Brain microvascular endothelial cell (primary cell): ENCODE measurements around the gene PKN1.
A peak's percentile ranks its signal among the peaks of the same experiment; 100 is the strongest.

Experiments used
- DNase-seq: peaks from one replicate; pipeline ENCODE4 v3.0.0-alpha.2; 2020
- H3K27ac ChIP-seq: fragments of 250-450 bp; sonication (Bioruptor Pico); 2 replicates; pipeline ENCODE4 v1.5.1; 2020; ENCODE audit warnings: mild to moderate bottlenecking, moderate library complexity
- H3K27me3 ChIP-seq: fragments of 250-450 bp; sonication (Bioruptor Pico); replicated peaks from 2 replicates; pipeline ENCODE4 v1.5.1; 2020; ENCODE audit warnings: mild to moderate bottlenecking
- H3K36me3 ChIP-seq: fragments of 250-450 bp; sonication (Bioruptor Pico); replicated peaks from 2 replicates; pipeline ENCODE4 v1.5.1; 2020; ENCODE audit warnings: mild to moderate bottlenecking
- H3K4me3 ChIP-seq: 2 replicates; pipeline ENCODE4 v1.5.1; 2011; ENCODE audit warnings: low read depth, mild to moderate bottlenecking, control low read depth, low read length, moderate library complexity
- CTCF ChIP-seq: IDR thresholded peaks from 2 replicates; pipeline ENCODE4 v1.5.1; 2011; ENCODE audit warnings: low read depth, mild to moderate bottlenecking, moderate library complexity, low read length, control low read depth, inconsistent platforms; ENCODE audit errors: missing control alignments
- in situ Hi-C: cut with HindIII; loops from 2 replicates; pipeline ENCODE4 v1.10.0; 2017; ENCODE audit warnings: low sequenced_read_pairs, low pct_ligation_motif_present

PKN1 gene

DNA sequence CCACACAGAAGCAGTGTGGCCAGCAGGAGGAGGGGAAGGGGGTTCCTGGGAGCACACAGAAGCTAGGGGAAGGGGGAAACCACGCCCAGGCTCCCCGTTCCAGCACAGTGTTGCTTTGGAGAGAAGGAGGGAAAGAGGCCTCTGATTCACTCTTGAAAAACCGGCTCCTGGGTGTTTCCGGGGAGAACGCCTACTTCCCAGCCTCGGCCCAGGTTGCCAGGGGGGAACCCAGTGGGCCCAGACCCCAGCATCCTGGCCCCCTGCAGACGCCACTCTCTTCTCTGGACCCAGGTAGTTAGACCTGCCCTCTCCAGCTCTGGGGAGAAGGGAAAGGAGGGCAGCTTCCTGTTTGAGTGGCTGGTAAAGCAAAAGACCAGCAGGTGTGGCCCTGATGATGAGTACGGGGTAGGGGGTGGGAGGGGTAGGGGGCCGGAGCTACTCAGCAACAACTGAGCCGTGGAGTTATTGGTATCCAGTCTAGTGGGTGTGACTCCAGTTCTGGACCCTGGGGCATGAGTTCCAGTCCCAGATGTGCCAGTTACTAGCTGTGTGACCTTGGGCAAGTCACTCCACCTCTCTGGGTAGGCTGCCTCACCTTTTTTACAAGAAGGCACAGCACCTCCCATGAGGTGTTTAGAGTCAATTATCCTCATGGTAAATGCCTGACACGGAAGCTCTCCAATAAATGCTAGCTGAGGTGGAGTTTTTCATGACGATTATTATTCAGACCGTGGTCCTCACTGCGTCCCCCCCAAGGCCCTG is 62.0 kb downstream of the PKN1 start:
- Histone ChIP-seq H3K4me3 (peak overlapping the region; percentile 74), H3K36me3 (peaks cover 10% of the 10 kb centered on the region), H3K27ac (peak overlapping the region; percentile 41), H3K27me3 (no peaks in the 10 kb centered on the region)
- no peak for DNase-seq
- TF ChIP-seq CTCF: no peak
- in situ Hi-C loops: no loop called here

- in situ Hi-C loops: no loop called here
- H3K27ac ChIP-seq: peak overlapping the region; percentile 41
Observed at GRCh38 chr19:14495672-14496028, 62.5 kb downstream of the PKN1 start.

DNA sequence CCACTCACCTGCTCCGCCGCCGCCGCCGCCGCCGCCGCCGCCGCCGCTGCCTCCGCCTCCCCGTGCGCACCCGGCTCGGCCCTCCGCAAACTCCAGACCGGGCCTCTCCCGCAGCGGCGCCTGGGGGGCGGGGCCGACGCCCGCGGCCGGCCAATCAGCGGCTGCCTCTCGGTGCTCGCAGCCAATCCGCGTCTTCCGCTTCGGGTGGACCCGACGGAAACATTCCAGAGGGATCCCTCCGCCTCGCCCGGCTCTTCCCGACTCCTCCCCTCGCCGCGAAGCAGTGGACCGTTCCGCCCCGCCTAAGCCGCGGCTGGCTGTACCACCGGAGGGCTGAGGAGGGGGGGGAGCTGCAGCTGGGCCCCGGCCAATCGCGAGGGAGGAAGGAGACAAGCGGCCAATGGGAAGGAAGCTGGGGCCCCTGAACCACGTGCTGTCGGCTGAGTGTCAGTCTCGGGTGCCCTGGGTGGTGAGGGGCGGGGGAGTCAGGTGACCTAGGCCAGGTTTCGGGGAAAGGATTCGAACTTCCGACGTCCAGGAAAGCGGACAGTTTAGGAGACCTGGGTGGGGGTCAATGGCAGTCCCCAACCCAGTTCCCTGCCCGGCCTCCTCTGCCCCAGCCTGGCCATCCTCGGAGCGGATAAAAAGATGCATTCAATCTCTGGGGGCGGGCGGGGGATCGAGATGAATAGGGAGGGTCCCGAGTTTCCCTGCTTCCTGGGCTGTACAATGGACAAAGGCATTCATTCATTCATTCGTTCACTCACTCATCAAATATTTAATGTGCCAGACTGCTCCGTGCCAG is 63.1 kb downstream of the PKN1 start, which contains the start of gene GIPC1:
Gene GIPC1 (minus strand): TSS at position 99 of the 805 bp plus-strand sequence. CDS start 13,151 bp downstream, outside the sequence.
- peak within 1 kb of the TSS; percentile 45 for H3K27ac ChIP-seq
- peaks cover 2% of the 10 kb centered on the region for H3K36me3 ChIP-seq
- TF ChIP-seq CTCF: no peak
- peak; percentile 97 for DNase-seq
- H3K27me3 ChIP-seq: no peaks in the 10 kb centered on the region
- peak within 1 kb of the TSS; percentile 74 for H3K4me3 ChIP-seq
- in situ Hi-C loops: no loop called here

More at GRCh38 chr19:14495672-14496028, 62.5 kb downstream of the PKN1 start:
- TF ChIP-seq CTCF: no peak
- H3K36me3 ChIP-seq: peaks cover 5% of the 10 kb centered on the region
- H3K27me3 ChIP-seq: no peaks in the 10 kb centered on the region
- H3K4me3 ChIP-seq: peak overlapping the region; percentile 74
- DNase-seq: no peak

DNA sequence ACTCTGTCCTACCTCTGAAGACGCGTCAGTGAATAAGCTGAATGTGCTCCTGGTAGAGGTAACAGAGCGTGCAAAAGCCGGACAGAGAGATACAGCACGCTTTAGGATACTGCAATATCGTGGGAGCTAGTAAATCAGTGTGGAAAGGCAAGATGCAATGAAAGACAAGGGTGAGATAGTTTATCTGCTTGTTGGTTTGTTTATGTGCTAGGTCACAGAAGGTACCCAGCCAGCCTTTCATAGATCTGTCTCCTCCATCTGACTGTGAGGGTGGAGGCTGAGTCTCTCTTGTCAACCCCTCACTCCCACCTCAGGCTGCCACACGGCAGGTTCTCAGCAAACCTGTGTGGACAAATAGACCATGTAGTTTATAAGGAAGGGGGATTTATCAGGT is 63.7 kb downstream of the PKN1 start:
- DNase-seq: no peak
- H3K27ac ChIP-seq: no peak overlapping the region

GRCh38 chr19:14497228-14497921 is 64.3 kb downstream of the PKN1 start:
- TF ChIP-seq CTCF: no peak
- in situ Hi-C loops: no loop called here
- peaks cover 2% of the 10 kb centered on the region for H3K36me3 ChIP-seq
- H3K4me3 ChIP-seq: no peak overlapping the region
- no peak overlapping the region for H3K27ac ChIP-seq
- H3K27me3 ChIP-seq: no peaks in the 10 kb centered on the region
- no peak for DNase-seq

More for the DNA sequence above, 63.7 kb downstream of the PKN1 start:
- Histone ChIP-seq H3K27me3 (no peaks in the 10 kb centered on the region), H3K4me3 (peak overlapping the region; percentile 51), H3K36me3 (peaks cover 2% of the 10 kb centered on the region)
- no peak for TF ChIP-seq CTCF
- in situ Hi-C loops: no loop called here
